HG03520 (cell line): ENCODE measurements around the gene GABRG3.

Experiments
- ATAC-seq: cut with Tn5 transposase; IDR thresholded peaks from one replicate; pipeline ENCODE4 v1.9.1; 2021; ENCODE audit warnings: mild to moderate bottlenecking, moderate library complexity; ENCODE audit not compliant: unreplicated experiment

The GABRG3 gene

GRCh38 chr15:27094235-27094634, 123.3 kb downstream of the GABRG3 start:
- no peak for ATAC-seq

- ATAC-seq: no peak
Observed at GRCh38 chr15:27095886-27096624, 125.1 kb downstream of the GABRG3 start.

GRCh38 chr15:27097506-27097905, 126.5 kb downstream of the GABRG3 start:
- ATAC-seq: no peak

- no peak for ATAC-seq
Observed at GRCh38 chr15:27101982-27102381, 131.0 kb downstream of the GABRG3 start.

- no peak for ATAC-seq
Observed at GRCh38 chr15:27111323-27111722, 140.3 kb downstream of the GABRG3 start.

- no peak for ATAC-seq
Observed at GRCh38 chr15:27114473-27114872, 143.5 kb downstream of the GABRG3 start.

- no peak for ATAC-seq
Observed at GRCh38 chr15:27119695-27120266, 148.8 kb downstream of the GABRG3 start.

- no peak for ATAC-seq
Observed at GRCh38 chr15:27121672-27122071, 150.7 kb downstream of the GABRG3 start.

GRCh38 chr15:27123291-27123690, 152.3 kb downstream of the GABRG3 start:
- no peak for ATAC-seq

GRCh38 chr15:27123808-27124207, 152.8 kb downstream of the GABRG3 start:
- ATAC-seq: no peak

GRCh38 chr15:27124287-27124871, 153.4 kb downstream of the GABRG3 start:
- no peak for ATAC-seq

- no peak for ATAC-seq
Observed at GRCh38 chr15:27125185-27125584, 154.2 kb downstream of the GABRG3 start.

GRCh38 chr15:27126449-27126848, 155.5 kb downstream of the GABRG3 start:
- no peak for ATAC-seq

- ATAC-seq: no peak
Observed at GRCh38 chr15:27127815-27128570, 157.0 kb downstream of the GABRG3 start.

GRCh38 chr15:27133249-27133648, 162.3 kb downstream of the GABRG3 start:
- no peak for ATAC-seq

GRCh38 chr15:27134481-27134880, 163.5 kb downstream of the GABRG3 start:
- ATAC-seq: no peak

GRCh38 chr15:27135151-27135550, 164.2 kb downstream of the GABRG3 start:
- no peak for ATAC-seq

GRCh38 chr15:27137127-27137526, 166.1 kb downstream of the GABRG3 start:
- ATAC-seq: no peak

GRCh38 chr15:27165590-27165989, 194.6 kb downstream of the GABRG3 start:
- ATAC-seq: no peak

- ATAC-seq: no peak
Observed at GRCh38 chr15:27166917-27167316, 195.9 kb downstream of the GABRG3 start.

- ATAC-seq: no peak
Observed at GRCh38 chr15:27167738-27168137, 196.8 kb downstream of the GABRG3 start.

- ATAC-seq: no peak
Observed at GRCh38 chr15:27170851-27171250, 199.9 kb downstream of the GABRG3 start.
